HepG2 (cell line): ENCODE results near the gene ZNF804A. TPM values are rescaled to one million over a fixed set of nuclear protein-coding genes. Genes with fewer than 3 reads are reported as not detected.

Experiments used
- ATAC-seq: fragments of 200-7000 bp; cut with Tn5 transposase; 3 replicates; pipeline ENCODE4 v1.9.1; 2020; ENCODE audit warnings: mild to moderate bottlenecking, moderate library complexity
- BruUV-seq: library from RNA; stranded (reverse); fragments of 400-500 nt; replicated peaks from 2 replicates; lab custom pipeline; 2021; lab: Mats Ljungman, UMichigan
- CTCF ChIA-PET: fragments of 300-600 bp; formaldehyde crosslinking; extraction: SDS; loops from one replicate; lab custom pipeline; 2021; ENCODE audit warnings: low total read pairs, inconsistent platforms, low intra/inter-chr PET ratio; lab: Yijun Ruan, JAX
- POLR2A ChIA-PET: fragments of 350-600 bp; sonication (Branson Sonifier 250); formaldehyde crosslinking; loops from one replicate; lab custom pipeline; 2020; ENCODE audit warnings: antibody characterized with exemption, inconsistent platforms; lab: Yijun Ruan, JAX
- DNase-seq: peaks from one replicate; pipeline ENCODE4 v3.0.0-alpha.2; 2015; ENCODE audit warnings: low spot score
- FAIRE-seq: peaks from 3 replicates; lab custom pipeline; 2011; peaks lifted over from hg19 to GRCh38; lab: Jason Lieb, UNC
- H2AFZ ChIP-seq: one replicate; pipeline ENCODE4 v1.6.1; 2011; ENCODE audit warnings: low read length, inconsistent platforms
- H3K27ac ChIP-seq: fragments of 300-600 bp; 3 replicates; pipeline ENCODE4 v1.8.0; 2011; ENCODE audit warnings: mixed run types, mild to moderate bottlenecking, mixed read lengths, low read length, inconsistent platforms; ENCODE audit not compliant: insufficient read depth; ENCODE audit errors: extremely low read length
- H3K27me3 ChIP-seq, 2 experiments: fragments of 200-600 bp in 1 of 2; 2 replicates in 1 of 2; 3 replicates in 1 of 2; pipeline versions ENCODE4 v1.6.0 to v1.8.0; 2011; ENCODE audit warnings: low read length in 2 of 2, mild to moderate bottlenecking in 2 of 2, moderate library complexity in 2 of 2, inconsistent platforms in 1 of 2; ENCODE audit not compliant: insufficient read depth in 2 of 2, control insufficient read depth in 1 of 2
- H3K36me3 ChIP-seq, 2 experiments: fragments of 200-600 bp in 1 of 2; replicated peaks in 1 of 2; 2 replicates in 1 of 2; 3 replicates in 1 of 2; pipeline versions ENCODE4 v1.5.1 to v1.8.0; 2011; ENCODE audit warnings: low read length in 2 of 2, inconsistent platforms in 1 of 2; ENCODE audit not compliant: insufficient read depth in 2 of 2, control insufficient read depth in 1 of 2
- H3K4me1 ChIP-seq: 2 replicates; pipeline ENCODE4 v1.5.1; 2012; ENCODE audit warnings: low read length, inconsistent platforms; ENCODE audit not compliant: insufficient read depth
- H3K4me2 ChIP-seq: 2 replicates; pipeline ENCODE4 v1.6.0; 2011; ENCODE audit warnings: low read depth, low read length, inconsistent platforms
- H3K4me3 ChIP-seq, 3 experiments: fragments of 200-600 bp in 1 of 3; sonication (generic), shearing (Covaris generic) in 1 of 3; replicated peaks in 1 of 3; 2 replicates each; pipeline ENCODE4 v1.5.1; 2011 to 2016; ENCODE audit warnings: low read length in 3 of 3, inconsistent platforms in 2 of 3, low read depth in 2 of 3, mild to moderate bottlenecking in 2 of 3, control low read depth in 1 of 3, mixed read lengths in 1 of 3; ENCODE audit not compliant: insufficient read depth in 1 of 3
- H3K79me2 ChIP-seq: one replicate; pipeline ENCODE4 v1.6.1; 2011; ENCODE audit warnings: low read length, inconsistent platforms; ENCODE audit not compliant: insufficient read depth
- H3K9ac ChIP-seq: 2 replicates; pipeline ENCODE4 v1.6.0; 2011; ENCODE audit warnings: mild to moderate bottlenecking, low read depth, low read length, inconsistent platforms; ENCODE audit not compliant: insufficient read depth
- H3K9me3 ChIP-seq: 2 replicates; pipeline ENCODE4 v1.5.1; 2012; ENCODE audit warnings: mild to moderate bottlenecking, low read length
- H4K20me1 ChIP-seq: 2 replicates; pipeline ENCODE4 v1.6.0; 2011; ENCODE audit warnings: inconsistent platforms, mild to moderate bottlenecking, low read length, moderate library complexity; ENCODE audit not compliant: insufficient read depth
- GPN1 ChIP-seq: sonication (generic); formaldehyde crosslinking; IDR thresholded peaks from 2 replicates; pipeline ENCODE4 v1.5.1; 2020; ENCODE audit warnings: missing genetic modification reagents, borderline replicate concordance
- HOXA3 ChIP-seq: sonication (generic); formaldehyde crosslinking; IDR thresholded peaks from 2 replicates; pipeline ENCODE4 v1.5.0; 2020; ENCODE audit warnings: missing genetic modification reagents
- KDM4B ChIP-seq: sonication (generic); formaldehyde crosslinking; IDR thresholded peaks from 2 replicates; pipeline ENCODE4 v1.4.0; 2020; ENCODE audit warnings: missing genetic modification reagents
- MIXL1 ChIP-seq: IDR thresholded peaks from 2 replicates; pipeline ENCODE4 v1.6.1; 2016
- MXD4 ChIP-seq: IDR thresholded peaks from 2 replicates; pipeline ENCODE4 v1.6.1; 2016; ENCODE audit warnings: mild to moderate bottlenecking, missing biosample characterization, missing genetic modification reagents
- NKX3-1 ChIP-seq: sonication (generic); formaldehyde crosslinking; IDR thresholded peaks from 2 replicates; pipeline ENCODE4 v1.5.0; 2020; ENCODE audit warnings: missing genetic modification reagents
- POLR2AphosphoS2 ChIP-seq: IDR thresholded peaks from 2 replicates; pipeline ENCODE4 v1.6.1; 2011; ENCODE audit warnings: low read depth, low read length, improper control_type of control experiment
- SMYD3 ChIP-seq: sonication (generic); formaldehyde crosslinking; IDR thresholded peaks from 2 replicates; pipeline ENCODE4 v1.8.1; 2023; ENCODE audit warnings: mild to moderate bottlenecking, missing genetic modification reagents
- THYN1 ChIP-seq: sonication (generic); formaldehyde crosslinking; IDR thresholded peaks from 2 replicates; pipeline ENCODE4 v1.8.1; 2023; ENCODE audit warnings: low read depth, mild to moderate bottlenecking, moderate library complexity, missing genetic modification reagents, borderline replicate concordance
- XRCC5 ChIP-seq: fragments of 200-400 bp; formaldehyde crosslinking; optimal IDR thresholded peaks from 2 replicates; pipeline ENCODE3; 2017; ENCODE audit warnings: mild to moderate bottlenecking, low read length
- ZFP37 ChIP-seq: sonication (generic); formaldehyde crosslinking; IDR thresholded peaks from 2 replicates; pipeline ENCODE4 v1.4.0; 2020; ENCODE audit warnings: missing genetic modification reagents, borderline replicate concordance
- ZNF292 ChIP-seq: sonication (generic); formaldehyde crosslinking; IDR thresholded peaks from 2 replicates; pipeline ENCODE4 v1.8.1; 2022; ENCODE audit warnings: mild to moderate bottlenecking, low read depth, missing genetic modification reagents, borderline replicate concordance
- WGBS: methylation state at CpG from one replicate; pipeline ENCODE4 v1.1.6; 2017; ENCODE audit warnings: low lambda C conversion rate; 5-methylcytosine and 5-hydroxymethylcytosine counted together
- in situ Hi-C: cut with HindIII; loops from 2 replicates; pipeline ENCODE4 v1.10.0; 2017; ENCODE audit warnings: low pct_unique_long_range_greater_than_20kb; ENCODE audit not compliant: extremely low pct_ligation_motif_present
- intact Hi-C: fragments of 100-400 bp; cut with micrococcal nuclease; formaldehyde crosslinking; loops from one replicate; pipeline ENCODE4 v1.10.0; 2022; ENCODE audit not compliant: unreplicated experiment
- polyA plus RNA-seq, 8 experiments: library from polyadenylated mRNA; depleted of rRNA in 3 of 8; stranded (reverse) in 7 of 8; unstranded in 1 of 8; fragments of >200 nt; fragmentation: Illumina TruSeq in 4 of 8; extraction: Trizol in 4 of 8; gene quantifications; 2 replicates each; pipeline versions ENCODE4 v1.2.1 to v1.2.3, GENCODE V29; 2011 to 2016; ENCODE audit warnings: low read depth in 4 of 8, missing spikeins in 1 of 8, mixed read lengths in 1 of 8; ENCODE audit not compliant: insufficient read depth in 1 of 8
- total RNA-seq, 5 experiments: library from RNA; depleted of rRNA; stranded (reverse); fragments of >200 nt; fragmentation: Illumina TruSeq; extraction: Trizol; gene quantifications; 2 replicates each; pipeline ENCODE4 v1.2.3, GENCODE V29; 2016; ENCODE audit warnings: low read depth in 1 of 5
- TF ChIP-seq, protein P1 (sequence below): sonication (generic); formaldehyde crosslinking; IDR thresholded peaks from 2 replicates; pipeline ENCODE4 v1.4.0; 2020; ENCODE audit warnings: missing genetic modification reagents, borderline replicate concordance
- TF ChIP-seq, protein P2 (sequence below): sonication (generic); formaldehyde crosslinking; IDR thresholded peaks from 2 replicates; pipeline ENCODE4 v1.4.0; 2020; ENCODE audit warnings: mild to moderate bottlenecking, missing genetic modification reagents, borderline replicate concordance
- TF ChIP-seq, protein P3 (sequence below): sonication (generic); formaldehyde crosslinking; IDR thresholded peaks from 2 replicates; pipeline ENCODE4 v1.4.0; 2020; ENCODE audit warnings: missing genetic modification reagents, borderline replicate concordance

The ZNF804A gene
- total and polyA plus RNA-seq, 2 of the 13 experiments (the other 11 are each of a cell fraction or from before 2014, with no cell fraction given), result 0.07 to 0.09 TPM

DNA sequence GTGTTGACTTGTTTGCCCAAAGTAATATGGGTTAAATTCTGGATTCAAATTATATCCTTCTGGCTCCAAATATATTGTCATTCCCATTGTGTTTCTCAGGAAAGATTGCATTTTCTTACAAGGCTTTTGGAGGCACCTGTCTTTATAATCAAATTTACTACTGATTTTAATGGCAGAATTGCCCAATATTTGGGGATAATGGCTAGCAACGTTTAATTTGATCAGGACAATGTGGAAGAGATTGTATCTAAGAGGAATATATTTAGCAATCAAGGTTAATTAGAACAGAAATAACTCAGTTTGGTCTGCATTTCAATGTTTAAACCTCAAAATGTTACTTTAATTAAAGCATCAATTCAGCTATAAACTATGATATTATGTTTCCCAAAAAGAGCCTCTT lies 41.7 kb upstream of the ZNF804A start:
- H4K20me1 ChIP-seq, result no peaks in the 10 kb centered on the region
- H3K4me2 ChIP-seq, result no peak overlapping the region
- intact Hi-C loops, result no loop called here
- H3K36me3 ChIP-seq, result no peaks in the 10 kb centered on the region
- POLR2A ChIA-PET, result no interaction called here
- H3K4me1 ChIP-seq, result no peaks in the 10 kb centered on the region
- FAIRE-seq, result no peak
- ATAC-seq, result no peak
- no peaks in the 10 kb centered on the region for H3K9me3 ChIP-seq
- H2AFZ ChIP-seq, result no peak overlapping the region
- CTCF ChIA-PET, result no interaction called here
- H3K79me2 ChIP-seq, result no peaks in the 10 kb centered on the region
- BruUV-seq, result no TSS peak
- H3K27ac ChIP-seq, result no peak overlapping the region
- DNase-seq, result no peak
- TF ChIP-seq NKX3-1 (CRISPR knock-in tag) (no peak), KDM4B (CRISPR knock-in tag) (no peak), THYN1 (no peak), MIXL1 (CRISPR knock-in tag) (no peak), XRCC5 (no peak), SMYD3 (no peak), POLR2AphosphoS2 (no peak), MXD4 (no peak), HOXA3 (no peak), ZNF292 (CRISPR knock-in tag) (no peak), GPN1 (no peak), ZFP37 (CRISPR knock-in tag) (no peak)
- TF ChIP-seq, protein P1, sequence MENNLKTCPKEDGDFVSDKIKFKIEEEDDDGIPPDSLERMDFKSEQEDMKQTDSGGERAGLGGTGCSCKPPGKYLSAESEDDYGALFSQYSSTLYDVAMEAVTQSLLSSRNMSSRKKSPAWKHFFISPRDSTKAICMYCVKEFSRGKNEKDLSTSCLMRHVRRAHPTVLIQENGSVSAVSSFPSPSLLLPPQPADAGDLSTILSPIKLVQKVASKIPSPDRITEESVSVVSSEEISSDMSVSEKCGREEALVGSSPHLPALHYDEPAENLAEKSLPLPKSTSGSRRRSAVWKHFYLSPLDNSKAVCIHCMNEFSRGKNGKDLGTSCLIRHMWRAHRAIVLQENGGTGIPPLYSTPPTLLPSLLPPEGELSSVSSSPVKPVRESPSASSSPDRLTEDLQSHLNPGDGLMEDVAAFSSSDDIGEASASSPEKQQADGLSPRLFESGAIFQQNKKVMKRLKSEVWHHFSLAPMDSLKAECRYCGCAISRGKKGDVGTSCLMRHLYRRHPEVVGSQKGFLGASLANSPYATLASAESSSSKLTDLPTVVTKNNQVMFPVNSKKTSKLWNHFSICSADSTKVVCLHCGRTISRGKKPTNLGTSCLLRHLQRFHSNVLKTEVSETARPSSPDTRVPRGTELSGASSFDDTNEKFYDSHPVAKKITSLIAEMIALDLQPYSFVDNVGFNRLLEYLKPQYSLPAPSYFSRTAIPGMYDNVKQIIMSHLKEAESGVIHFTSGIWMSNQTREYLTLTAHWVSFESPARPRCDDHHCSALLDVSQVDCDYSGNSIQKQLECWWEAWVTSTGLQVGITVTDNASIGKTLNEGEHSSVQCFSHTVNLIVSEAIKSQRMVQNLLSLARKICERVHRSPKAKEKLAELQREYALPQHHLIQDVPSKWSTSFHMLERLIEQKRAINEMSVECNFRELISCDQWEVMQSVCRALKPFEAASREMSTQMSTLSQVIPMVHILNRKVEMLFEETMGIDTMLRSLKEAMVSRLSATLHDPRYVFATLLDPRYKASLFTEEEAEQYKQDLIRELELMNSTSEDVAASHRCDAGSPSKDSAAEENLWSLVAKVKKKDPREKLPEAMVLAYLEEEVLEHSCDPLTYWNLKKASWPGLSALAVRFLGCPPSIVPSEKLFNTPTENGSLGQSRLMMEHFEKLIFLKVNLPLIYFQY, result no peak
- TF ChIP-seq, protein P2, sequence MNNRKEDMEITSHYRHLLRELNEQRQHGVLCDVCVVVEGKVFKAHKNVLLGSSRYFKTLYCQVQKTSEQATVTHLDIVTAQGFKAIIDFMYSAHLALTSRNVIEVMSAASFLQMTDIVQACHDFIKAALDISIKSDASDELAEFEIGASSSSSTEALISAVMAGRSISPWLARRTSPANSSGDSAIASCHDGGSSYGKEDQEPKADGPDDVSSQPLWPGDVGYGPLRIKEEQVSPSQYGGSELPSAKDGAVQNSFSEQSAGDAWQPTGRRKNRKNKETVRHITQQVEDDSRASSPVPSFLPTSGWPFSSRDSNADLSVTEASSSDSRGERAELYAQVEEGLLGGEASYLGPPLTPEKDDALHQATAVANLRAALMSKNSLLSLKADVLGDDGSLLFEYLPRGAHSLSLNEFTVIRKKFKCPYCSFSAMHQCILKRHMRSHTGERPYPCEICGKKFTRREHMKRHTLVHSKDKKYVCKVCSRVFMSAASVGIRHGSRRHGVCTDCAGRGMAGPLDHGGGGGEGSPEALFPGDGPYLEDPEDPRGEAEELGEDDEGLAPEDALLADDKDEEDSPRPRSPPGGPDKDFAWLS (CRISPR knock-in tag), result no peak
- TF ChIP-seq, protein P3, sequence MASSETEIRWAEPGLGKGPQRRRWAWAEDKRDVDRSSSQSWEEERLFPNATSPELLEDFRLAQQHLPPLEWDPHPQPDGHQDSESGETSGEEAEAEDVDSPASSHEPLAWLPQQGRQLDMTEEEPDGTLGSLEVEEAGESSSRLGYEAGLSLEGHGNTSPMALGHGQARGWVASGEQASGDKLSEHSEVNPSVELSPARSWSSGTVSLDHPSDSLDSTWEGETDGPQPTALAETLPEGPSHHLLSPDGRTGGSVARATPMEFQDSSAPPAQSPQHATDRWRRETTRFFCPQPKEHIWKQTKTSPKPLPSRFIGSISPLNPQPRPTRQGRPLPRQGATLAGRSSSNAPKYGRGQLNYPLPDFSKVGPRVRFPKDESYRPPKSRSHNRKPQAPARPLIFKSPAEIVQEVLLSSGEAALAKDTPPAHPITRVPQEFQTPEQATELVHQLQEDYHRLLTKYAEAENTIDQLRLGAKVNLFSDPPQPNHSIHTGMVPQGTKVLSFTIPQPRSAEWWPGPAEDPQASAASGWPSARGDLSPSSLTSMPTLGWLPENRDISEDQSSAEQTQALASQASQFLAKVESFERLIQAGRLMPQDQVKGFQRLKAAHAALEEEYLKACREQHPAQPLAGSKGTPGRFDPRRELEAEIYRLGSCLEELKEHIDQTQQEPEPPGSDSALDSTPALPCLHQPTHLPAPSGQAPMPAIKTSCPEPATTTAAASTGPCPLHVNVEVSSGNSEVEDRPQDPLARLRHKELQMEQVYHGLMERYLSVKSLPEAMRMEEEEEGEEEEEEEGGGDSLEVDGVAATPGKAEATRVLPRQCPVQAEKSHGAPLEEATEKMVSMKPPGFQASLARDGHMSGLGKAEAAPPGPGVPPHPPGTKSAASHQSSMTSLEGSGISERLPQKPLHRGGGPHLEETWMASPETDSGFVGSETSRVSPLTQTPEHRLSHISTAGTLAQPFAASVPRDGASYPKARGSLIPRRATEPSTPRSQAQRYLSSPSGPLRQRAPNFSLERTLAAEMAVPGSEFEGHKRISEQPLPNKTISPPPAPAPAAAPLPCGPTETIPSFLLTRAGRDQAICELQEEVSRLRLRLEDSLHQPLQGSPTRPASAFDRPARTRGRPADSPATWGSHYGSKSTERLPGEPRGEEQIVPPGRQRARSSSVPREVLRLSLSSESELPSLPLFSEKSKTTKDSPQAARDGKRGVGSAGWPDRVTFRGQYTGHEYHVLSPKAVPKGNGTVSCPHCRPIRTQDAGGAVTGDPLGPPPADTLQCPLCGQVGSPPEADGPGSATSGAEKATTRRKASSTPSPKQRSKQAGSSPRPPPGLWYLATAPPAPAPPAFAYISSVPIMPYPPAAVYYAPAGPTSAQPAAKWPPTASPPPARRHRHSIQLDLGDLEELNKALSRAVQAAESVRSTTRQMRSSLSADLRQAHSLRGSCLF, result no peak
- TF ChIP-seq, all 625 proteins: peak for 0
- no peaks in the 10 kb centered on the region for H3K27me3 ChIP-seq
- in situ Hi-C loops, result no loop called here
- no peak overlapping the region for H3K9ac ChIP-seq
- no peak overlapping the region for H3K4me3 ChIP-seq
- WGBS, result 2% methylated on average over 1 of the region's 1 CpG
